H1 (cell line): ENCODE data around the gene PDE4D. TPM values are rescaled to one million over a fixed set of nuclear protein-coding genes. Genes with fewer than 3 reads are reported as not detected.

Experiments
- CTCF ChIA-PET: fragments of 300-600 bp; sonication (Branson Sonifier 250); formaldehyde crosslinking; loops from one replicate; lab custom pipeline; 2021; ENCODE audit not compliant: partially characterized antibody; lab: Charles Lee
- POLR2A ChIA-PET: fragments of 300-600 bp; sonication (Branson Sonifier 250); formaldehyde crosslinking; loops from one replicate; lab custom pipeline; 2021; ENCODE audit warnings: inconsistent platforms; ENCODE audit not compliant: partially characterized antibody; lab: Charles Lee
- DNase-seq, 2 experiments: peaks; one replicate each; pipeline versions ENCODE4 v3.0.0 to v3.0.0-alpha.2; 2010 to 2022; ENCODE audit warnings: low spot score in 2 of 2, low read depth in 1 of 2, mixed read lengths in 1 of 2
- FAIRE-seq: peaks from 2 replicates; lab custom pipeline; 2011; peaks lifted over from hg19 to GRCh38; lab: Jason Lieb, UNC
- H2AFZ ChIP-seq: 2 replicates; pipeline ENCODE4 v1.8.1; 2012; ENCODE audit warnings: low read length, inconsistent platforms
- H2AK5ac ChIP-seq: 2 replicates; pipeline ENCODE4 v1.6.1; 2013; ENCODE audit warnings: low read depth, low read length
- H2BK120ac ChIP-seq: replicated peaks from 2 replicates; pipeline ENCODE3; 2013; ENCODE audit warnings: low read depth, low read length, inconsistent platforms
- H2BK12ac ChIP-seq: 2 replicates; pipeline ENCODE4 v1.6.1; 2013; ENCODE audit warnings: low read depth, low read length
- H2BK15ac ChIP-seq: 2 replicates; pipeline ENCODE4 v1.6.1; 2013; ENCODE audit warnings: low read length
- H2BK20ac ChIP-seq: 2 replicates; pipeline ENCODE4 v1.6.1; 2013; ENCODE audit warnings: low read length
- H2BK5ac ChIP-seq: 2 replicates; pipeline ENCODE4 v1.6.1; 2013; ENCODE audit warnings: low read depth, low read length
- H3K14ac ChIP-seq: 2 replicates; pipeline ENCODE4 v1.6.1; 2013; ENCODE audit warnings: inconsistent platforms; ENCODE audit not compliant: insufficient read length
- H3K18ac ChIP-seq: 2 replicates; pipeline ENCODE4 v1.6.1; 2013; ENCODE audit warnings: low read length; ENCODE audit errors: extremely low read depth
- H3K23ac ChIP-seq: 2 replicates; pipeline ENCODE4 v1.6.1; 2013; ENCODE audit warnings: inconsistent platforms; ENCODE audit not compliant: insufficient read length
- H3K23me2 ChIP-seq: 2 replicates; pipeline ENCODE4 v1.6.1; 2013; ENCODE audit warnings: low read depth, low read length
- H3K27ac ChIP-seq: 2 replicates; pipeline ENCODE4 v1.6.1; 2011; ENCODE audit warnings: low read depth, low read length, inconsistent platforms
- H3K27me3 ChIP-seq, 4 experiments: replicated peaks in 1 of 4; 1 replicate in 1 of 4; 2 replicates in 3 of 4; pipeline versions ENCODE4 v1.6.1 to v1.8.1; 2011 to 2013; ENCODE audit warnings: low read length in 3 of 4, mild to moderate bottlenecking in 3 of 4, inconsistent platforms in 2 of 4, mixed read lengths in 2 of 4, moderate library complexity in 1 of 4; ENCODE audit not compliant: control insufficient read depth in 3 of 4, insufficient read depth in 3 of 4; ENCODE audit errors: extremely low read depth in 1 of 4
- H3K36me3 ChIP-seq, 4 experiments: 2 replicates each; pipeline versions ENCODE4 v1.6.1 to v1.8.1; 2011 to 2013; ENCODE audit warnings: mild to moderate bottlenecking in 4 of 4, low read length in 3 of 4, moderate library complexity in 2 of 4, control low read depth in 1 of 4, inconsistent platforms in 1 of 4; ENCODE audit not compliant: insufficient read depth in 4 of 4, control insufficient read depth in 2 of 4
- H3K4ac ChIP-seq: replicated peaks from 2 replicates; pipeline ENCODE3; 2013; ENCODE audit warnings: low read length, low read depth, mixed read lengths, inconsistent platforms; ENCODE audit not compliant: insufficient read length
- H3K4me1 ChIP-seq, 4 experiments: replicated peaks in 1 of 4; 1 replicate in 1 of 4; 2 replicates in 3 of 4; pipeline versions ENCODE4 v1.6.1 to v1.8.1; 2011 to 2013; ENCODE audit warnings: low read length in 3 of 4, inconsistent platforms in 2 of 4, mixed read lengths in 1 of 4; ENCODE audit not compliant: insufficient read depth in 4 of 4, control insufficient read depth in 3 of 4
- H3K4me2 ChIP-seq, 2 experiments: 2 replicates each; pipeline versions ENCODE4 v1.6.1 to v1.8.1; 2011 to 2013; ENCODE audit warnings: low read depth in 2 of 2, low read length in 2 of 2, control low read depth in 1 of 2, inconsistent platforms in 1 of 2, mild to moderate bottlenecking in 1 of 2; ENCODE audit not compliant: insufficient read depth in 1 of 2
- H3K4me3 ChIP-seq, 4 experiments: fragments of 200-600, 300-600 bp in 1 of 4; sonication (generic), shearing (Covaris generic), sonication (Bioruptor Twin) in 1 of 4; 2 replicates each; pipeline versions ENCODE4 v1.5.1 to v1.8.1; 2011 to 2016; ENCODE audit warnings: low read length in 4 of 4, low read depth in 3 of 4, control low read depth in 2 of 4, inconsistent platforms in 2 of 4, mild to moderate bottlenecking in 2 of 4, mixed read lengths in 1 of 4, moderate library complexity in 1 of 4; ENCODE audit not compliant: insufficient read depth in 2 of 4; ENCODE audit errors: extremely low read depth in 1 of 4
- H3K56ac ChIP-seq: replicated peaks from 2 replicates; pipeline ENCODE3; 2013; ENCODE audit warnings: low read depth, mild to moderate bottlenecking, mixed read lengths, low read length, inconsistent platforms; ENCODE audit not compliant: insufficient read length
- H3K79me1 ChIP-seq: 2 replicates; pipeline ENCODE4 v1.6.1; 2013; ENCODE audit warnings: low read depth, low read length, control low read depth
- H3K79me2 ChIP-seq, 2 experiments: 2 replicates each; pipeline versions ENCODE4 v1.6.1 to v1.8.1; 2012 to 2013; ENCODE audit warnings: low read length in 2 of 2, mild to moderate bottlenecking in 2 of 2, inconsistent platforms in 1 of 2; ENCODE audit not compliant: insufficient read depth in 2 of 2, control insufficient read depth in 1 of 2
- H3K9ac ChIP-seq, 4 experiments: replicated peaks in 1 of 4; 1 replicate in 1 of 4; 2 replicates in 3 of 4; pipeline versions ENCODE4 v1.6.1 to v1.8.1; 2011 to 2013; ENCODE audit warnings: low read depth in 3 of 4, low read length in 3 of 4, control low read depth in 2 of 4, mild to moderate bottlenecking in 2 of 4, moderate library complexity in 2 of 4, inconsistent platforms in 1 of 4; ENCODE audit errors: extremely low read depth in 1 of 4
- H3K9me3 ChIP-seq, 2 experiments: 2 replicates each; pipeline versions ENCODE4 v1.6.1 to v1.8.1; 2012 to 2013; ENCODE audit warnings: mild to moderate bottlenecking in 2 of 2, moderate library complexity in 2 of 2, control low read depth in 1 of 2, inconsistent platforms in 1 of 2, low read depth in 1 of 2, low read length in 1 of 2, mixed read lengths in 1 of 2; ENCODE audit not compliant: insufficient read depth in 2 of 2
- H4K20me1 ChIP-seq, 2 experiments: replicated peaks in 1 of 2; 2 replicates each; pipeline versions ENCODE3 to v1.8.1; 2011 to 2013; ENCODE audit warnings: inconsistent platforms in 2 of 2, low read length in 2 of 2, mild to moderate bottlenecking in 1 of 2; ENCODE audit not compliant: insufficient read depth in 2 of 2, control insufficient read depth in 1 of 2
- H4K5ac ChIP-seq: 2 replicates; pipeline ENCODE4 v1.6.1; 2013; ENCODE audit warnings: low read length, low read depth, mixed read lengths, inconsistent platforms; ENCODE audit not compliant: insufficient read length
- H4K8ac ChIP-seq: 2 replicates; pipeline ENCODE4 v1.8.0; 2013; ENCODE audit warnings: mild to moderate bottlenecking, moderate library complexity, low read length, inconsistent platforms; ENCODE audit not compliant: insufficient read depth; ENCODE audit errors: extremely low read depth
- H4K91ac ChIP-seq: replicated peaks from 2 replicates; pipeline ENCODE3; 2013; ENCODE audit warnings: low read length, mixed read lengths, inconsistent platforms; ENCODE audit not compliant: insufficient read length
- CHD1 ChIP-seq: IDR thresholded peaks from 2 replicates; pipeline ENCODE4 v1.6.1; 2012; ENCODE audit warnings: low read depth, low read length, improper control_type of control experiment
- CTBP2 ChIP-seq: IDR thresholded peaks from 2 replicates; pipeline ENCODE4 v1.7.0; 2011; ENCODE audit warnings: borderline replicate concordance, mild to moderate bottlenecking, moderate library complexity, mixed read lengths, low read length; ENCODE audit not compliant: insufficient read depth, insufficient read length
- EP300 ChIP-seq, 2 experiments: IDR thresholded peaks; 1 replicate in 1 of 2; 2 replicates in 1 of 2; pipeline ENCODE4 v1.6.1; 2011 to 2012; ENCODE audit warnings: low read depth in 2 of 2, low read length in 2 of 2, mild to moderate bottlenecking in 2 of 2, borderline replicate concordance in 1 of 2, inconsistent platforms in 1 of 2, moderate library complexity in 1 of 2
- EZH2 ChIP-seq: fragments of 200-600 bp; sonication (generic); IDR thresholded peaks from 2 replicates; pipeline ENCODE4 v1.7.1; 2012; ENCODE audit warnings: low read depth, mild to moderate bottlenecking, moderate library complexity, low read length, inconsistent platforms; ENCODE audit not compliant: severe bottlenecking
- POU5F1 ChIP-seq: IDR thresholded peaks from 2 replicates; pipeline ENCODE4 v1.6.1; 2011; ENCODE audit warnings: low read depth, mild to moderate bottlenecking, low read length, moderate library complexity
- SAP30 ChIP-seq: fragments of 300-600 bp; sonication (generic); IDR thresholded peaks from 2 replicates; pipeline ENCODE4 v1.7.1; 2012; ENCODE audit warnings: low read length, moderate library complexity, mild to moderate bottlenecking, inconsistent platforms; ENCODE audit not compliant: insufficient read depth, insufficient replicate concordance
- SIX5 ChIP-seq: IDR thresholded peaks from 2 replicates; pipeline ENCODE4 v1.6.1; 2011; ENCODE audit warnings: mild to moderate bottlenecking, low read depth, low read length
- SP1 ChIP-seq: IDR thresholded peaks from 2 replicates; pipeline ENCODE4 v1.6.1; 2011; ENCODE audit warnings: low read depth, low read length
- WGBS, 2 experiments: shearing (Covaris generic) in 1 of 2; methylation state at CpG; one replicate each; pipeline versions ENCODE4 v1.1.6 to v1.1.7; 2013 to 2015; ENCODE audit warnings: low lambda C conversion rate in 2 of 2, mixed read lengths in 2 of 2, inconsistent platforms in 1 of 2, low coverage in 1 of 2, missing lambda C conversion rate in 1 of 2; ENCODE audit not compliant: insufficient replicate concordance in 2 of 2, insufficient coverage in 1 of 2, insufficient read length in 1 of 2; ENCODE audit errors: extremely low coverage in 1 of 2, missing lambda C conversion rate in 1 of 2; 5-methylcytosine and 5-hydroxymethylcytosine counted together
- polyA plus RNA-seq, 7 experiments: library from polyadenylated mRNA; depleted of rRNA in 3 of 7; stranded (reverse) in 5 of 7; unstranded in 2 of 7; fragments of >200 nt in 5 of 7; fragments of 200-250 nt in 2 of 7; gene quantifications; 1 replicate in 5 of 7; 2 replicates in 1 of 7; 4 replicates in 1 of 7; pipeline versions ENCODE4 v1.2.1 to v1.2.3, GENCODE V29; 2011 to 2013; ENCODE audit warnings: missing spikeins in 2 of 7, mixed read lengths in 2 of 7
- total RNA-seq: library from RNA; stranded (reverse); fragmentation: NEBNext Ultra II Directional; extraction: Animal tissue kit (Norgen Biotek cat#: 25700); gene quantifications from 2 replicates; pipeline ENCODE4 v1.2.1, GENCODE V29; 2021
- TF ChIP-seq, protein P1 (sequence below), 3 experiments: IDR thresholded peaks; 1 replicate in 2 of 3; 2 replicates in 1 of 3; pipeline versions ENCODE4 v1.5.1 to v1.6.1; 2011; ENCODE audit warnings: low read length in 3 of 3, mild to moderate bottlenecking in 3 of 3, inconsistent platforms in 2 of 3, low read depth in 1 of 3, moderate library complexity in 1 of 3; ENCODE audit not compliant: insufficient read depth in 1 of 3; ENCODE audit errors: control extremely low read depth in 1 of 3

PDE4D gene
- total and polyA plus RNA-seq, 2 of the 8 experiments (the other 6 are each of a cell fraction or from before 2014, with no cell fraction given): 2.3 to 3.7 TPM

- Histone ChIP-seq H2BK15ac (no peak overlapping the region), H4K20me1 (no peaks in the 10 kb centered on the region), H4K91ac (peak overlapping the region; percentile 30), H4K5ac (no peak overlapping the region), H3K36me3 (no peaks in the 10 kb centered on the region), H4K8ac (no peak overlapping the region), H3K4me3 (no peak overlapping the region), H3K14ac (no peak overlapping the region), H2BK20ac (peak overlapping the region; percentile 49; the same call in 1 of the 2 replicates), H3K4me1 (peaks cover 0 to 5% (median 4%) of the 10 kb centered on the region in 4 experiments; a peak in 4 of 7 replicates), H2BK12ac (peak overlapping the region; percentile 76; the same call in 1 of the 2 replicates), H3K79me1 (no peaks in the 10 kb centered on the region), H2AK5ac (no peak overlapping the region), H3K23ac (no peak overlapping the region), H3K4ac (no peak overlapping the region), H3K9me3 (no peaks in the 10 kb centered on the region), H2AFZ (peak overlapping the region; percentile 86), H3K27ac (peak overlapping the region; percentile 42), H3K9ac (no peak overlapping the region; a peak in 1 of 7 replicates), H3K18ac (peak overlapping the region; percentile 68; the same call in 1 of the 2 replicates), H3K79me2 (no peaks in the 10 kb centered on the region), H3K27me3 (no peaks in the 10 kb centered on the region; a peak in 3 of 7 replicates), H3K4me2 (peak overlapping the region in 1 of 2 experiments; percentile 20; a peak in 2 of 4 replicates), H3K56ac (no peak overlapping the region), H2BK120ac (peak overlapping the region; percentile 70), H2BK5ac (peak overlapping the region; percentile 40; the same call in 1 of the 2 replicates), H3K23me2 (no peaks in the 10 kb centered on the region)
- 69% methylated on average over 1 of the region's 1 CpG; no CpG with 5 or more reads in 1 of the 2 experiments for WGBS, 2 experiments
- ChIA-PET CTCF (interaction anchor here (0.5 to 4.8 kb wide), 7 partner anchors 11 to 365 kb away, joined by 3 to 59 read pairs (median 8); no protein-coding TSS in a partner anchor), POLR2A (interaction anchor here (0.6 kb wide), 1 partner anchor 212 kb away, joined by 3 read pairs; no protein-coding TSS in a partner anchor)
- DNase-seq (peak in 1 of 2 experiments; percentile 44), FAIRE-seq (no peak)
- TF ChIP-seq CHD1 (no peak), POU5F1 (no peak), SIX5 (no peak), EP300 (IDR thresholded peaks at IDR 0.05; ENCODE audit: borderline replicate concordance in 1 of 2, low read depth in 2 of 2, low read length in 2 of 2) (no peak), CTBP2 (no peak), SAP30 (no peak), EZH2 (no peak), SP1 (no peak)
- TF ChIP-seq, protein P1, sequence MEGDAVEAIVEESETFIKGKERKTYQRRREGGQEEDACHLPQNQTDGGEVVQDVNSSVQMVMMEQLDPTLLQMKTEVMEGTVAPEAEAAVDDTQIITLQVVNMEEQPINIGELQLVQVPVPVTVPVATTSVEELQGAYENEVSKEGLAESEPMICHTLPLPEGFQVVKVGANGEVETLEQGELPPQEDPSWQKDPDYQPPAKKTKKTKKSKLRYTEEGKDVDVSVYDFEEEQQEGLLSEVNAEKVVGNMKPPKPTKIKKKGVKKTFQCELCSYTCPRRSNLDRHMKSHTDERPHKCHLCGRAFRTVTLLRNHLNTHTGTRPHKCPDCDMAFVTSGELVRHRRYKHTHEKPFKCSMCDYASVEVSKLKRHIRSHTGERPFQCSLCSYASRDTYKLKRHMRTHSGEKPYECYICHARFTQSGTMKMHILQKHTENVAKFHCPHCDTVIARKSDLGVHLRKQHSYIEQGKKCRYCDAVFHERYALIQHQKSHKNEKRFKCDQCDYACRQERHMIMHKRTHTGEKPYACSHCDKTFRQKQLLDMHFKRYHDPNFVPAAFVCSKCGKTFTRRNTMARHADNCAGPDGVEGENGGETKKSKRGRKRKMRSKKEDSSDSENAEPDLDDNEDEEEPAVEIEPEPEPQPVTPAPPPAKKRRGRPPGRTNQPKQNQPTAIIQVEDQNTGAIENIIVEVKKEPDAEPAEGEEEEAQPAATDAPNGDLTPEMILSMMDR (IDR thresholded peaks at IDR 0.05; ENCODE audit: control extremely low read depth in 1 of 3, insufficient read depth in 1 of 3, low read depth in 1 of 3, low read length in 3 of 3): no peak
These were observed 28.7 kb upstream of the PDE4D start for GRCh38 chr5:59922220-59922619.
